ENCODE data around the gene SIGLEC9.

Gene SIGLEC9

GRCh38 chr19:51078731-51079130, 46.0 kb upstream of the SIGLEC9 start:
- Histone ChIP-seq H4K91ac (ENCODE audit: low read depth, low read length) (no peak overlapping the region), H3K4me1 (ENCODE audit: control insufficient read depth in 1 of 2, insufficient read depth in 2 of 2, low read length in 2 of 2) (no peaks in the 10 kb centered on the region)
- WGBS (ENCODE audit: extremely low coverage, insufficient coverage, insufficient read length), result no CpG with 5 or more reads among the region's 6 CpGs

GRCh38 chr19:51079481-51080110, 45.1 kb upstream of the SIGLEC9 start:
- no peaks in the 10 kb centered on the region for H3K79me1 ChIP-seq (ENCODE audit: low read length)
- no peak overlapping the region for H2BK5ac ChIP-seq (ENCODE audit: low read depth, low read length, poor library complexity)
- WGBS (ENCODE audit: extremely low coverage, insufficient coverage, insufficient read length), result no CpG with 5 or more reads among the region's 27 CpGs
- H4K8ac ChIP-seq (ENCODE audit: low read depth, low read length), result no peak overlapping the region
- H3K23ac ChIP-seq (ENCODE audit: low read length), result no peak overlapping the region
- H2AFZ ChIP-seq (ENCODE audit: insufficient read depth, low read length, poor library complexity), result no peak overlapping the region
- H3K4me1 ChIP-seq (ENCODE audit: control insufficient read depth in 1 of 2, insufficient read depth in 2 of 2, low read length in 2 of 2), result no peaks in the 10 kb centered on the region
- DNase-seq, result no peak
- no peak overlapping the region for H3K14ac ChIP-seq (ENCODE audit: low read length)
- H3K27ac ChIP-seq (ENCODE audit: low read depth, low read length), result no peak overlapping the region
- H2BK120ac ChIP-seq (ENCODE audit: insufficient read depth, low read length, poor library complexity), result no peak overlapping the region
- H3K9ac ChIP-seq (ENCODE audit: low read length), result no peak overlapping the region
- H3K4me3 ChIP-seq (ENCODE audit: low read depth, low read length), result peak overlapping the region; percentile 5
- no peak overlapping the region for H3K4me2 ChIP-seq (ENCODE audit: low read length)
- no peaks in the 10 kb centered on the region for H3K36me3 ChIP-seq (ENCODE audit: control insufficient read depth in 1 of 2, insufficient read depth in 2 of 2, low read length in 2 of 2)
- no peak overlapping the region for H4K91ac ChIP-seq (ENCODE audit: low read depth, low read length)
- peaks cover 2% of the 10 kb centered on the region for H3K9me3 ChIP-seq (ENCODE audit: insufficient read depth, low read depth, low read length)
- no peak overlapping the region for H4K12ac ChIP-seq (ENCODE audit: low read depth, low read length)
- H3K27me3 ChIP-seq (ENCODE audit: insufficient read depth, low read length), result no peaks in the 10 kb centered on the region
- no peak overlapping the region for H3K18ac ChIP-seq (ENCODE audit: low read length)
- H2BK12ac ChIP-seq (ENCODE audit: low read length), result no peak overlapping the region
- H2AK5ac ChIP-seq (ENCODE audit: low read length), result no peak overlapping the region
- no peaks in the 10 kb centered on the region for H3K79me2 ChIP-seq (ENCODE audit: control insufficient read depth, insufficient read depth, low read length, poor library complexity)
- H3K4ac ChIP-seq (ENCODE audit: low read depth, low read length), result no peak overlapping the region

More at GRCh38 chr19:51078731-51079130, 46.0 kb upstream of the SIGLEC9 start:
- no peak overlapping the region for H2AFZ ChIP-seq (ENCODE audit: insufficient read depth, low read length, poor library complexity)
- no peak overlapping the region for H2BK120ac ChIP-seq (ENCODE audit: insufficient read depth, low read length, poor library complexity)
- no peak overlapping the region for H3K4ac ChIP-seq (ENCODE audit: low read depth, low read length)
- no peak overlapping the region for H4K8ac ChIP-seq (ENCODE audit: low read depth, low read length)
- H2AK5ac ChIP-seq (ENCODE audit: low read length), result no peak overlapping the region
- no peaks in the 10 kb centered on the region for H3K36me3 ChIP-seq (ENCODE audit: control insufficient read depth in 1 of 2, insufficient read depth in 2 of 2, low read length in 2 of 2)
- H3K18ac ChIP-seq (ENCODE audit: low read length), result no peak overlapping the region
- H3K9ac ChIP-seq (ENCODE audit: low read length), result no peak overlapping the region
- no peak overlapping the region for H3K14ac ChIP-seq (ENCODE audit: low read length)
- H2BK12ac ChIP-seq (ENCODE audit: low read length), result no peak overlapping the region
- no peaks in the 10 kb centered on the region for H3K79me2 ChIP-seq (ENCODE audit: control insufficient read depth, insufficient read depth, low read length, poor library complexity)
- no peak overlapping the region for H3K4me2 ChIP-seq (ENCODE audit: low read length)
- no peaks in the 10 kb centered on the region for H3K79me1 ChIP-seq (ENCODE audit: low read length)
- H2BK5ac ChIP-seq (ENCODE audit: low read depth, low read length, poor library complexity), result no peak overlapping the region
- H4K12ac ChIP-seq (ENCODE audit: low read depth, low read length), result no peak overlapping the region
- no peak overlapping the region for H3K23ac ChIP-seq (ENCODE audit: low read length)
- no peaks in the 10 kb centered on the region for H3K27me3 ChIP-seq (ENCODE audit: insufficient read depth, low read length)
- DNase-seq, result no peak
- no peak overlapping the region for H3K27ac ChIP-seq (ENCODE audit: low read depth, low read length)
- H3K4me3 ChIP-seq (ENCODE audit: low read depth, low read length), result no peak overlapping the region
- H3K9me3 ChIP-seq (ENCODE audit: insufficient read depth, low read depth, low read length), result peaks cover 2% of the 10 kb centered on the region

GRCh38 chr19:51081476-51081875, 43.2 kb upstream of the SIGLEC9 start:
- Histone ChIP-seq H3K23ac (ENCODE audit: low read length) (no peak overlapping the region), H3K9ac (ENCODE audit: low read length) (no peak overlapping the region), H3K4me3 (ENCODE audit: low read depth, low read length) (no peak overlapping the region), H3K4me1 (ENCODE audit: control insufficient read depth in 1 of 2, insufficient read depth in 2 of 2, low read length in 2 of 2) (no peaks in the 10 kb centered on the region), H4K91ac (ENCODE audit: low read depth, low read length) (no peak overlapping the region), H3K9me3 (ENCODE audit: insufficient read depth, low read depth, low read length) (peaks cover 2% of the 10 kb centered on the region), H2AK5ac (ENCODE audit: low read length) (no peak overlapping the region), H4K8ac (ENCODE audit: low read depth, low read length) (no peak overlapping the region), H3K14ac (ENCODE audit: low read length) (no peak overlapping the region), H4K12ac (ENCODE audit: low read depth, low read length) (no peak overlapping the region), H3K79me2 (ENCODE audit: control insufficient read depth, insufficient read depth, low read length, poor library complexity) (no peaks in the 10 kb centered on the region), H3K18ac (ENCODE audit: low read length) (no peak overlapping the region), H3K36me3 (ENCODE audit: control insufficient read depth in 1 of 2, insufficient read depth in 2 of 2, low read length in 2 of 2) (no peaks in the 10 kb centered on the region), H3K79me1 (ENCODE audit: low read length) (no peaks in the 10 kb centered on the region), H2BK120ac (ENCODE audit: insufficient read depth, low read length, poor library complexity) (no peak overlapping the region), H2BK5ac (ENCODE audit: low read depth, low read length, poor library complexity) (no peak overlapping the region), H3K27me3 (ENCODE audit: insufficient read depth, low read length) (no peaks in the 10 kb centered on the region), H3K4ac (ENCODE audit: low read depth, low read length) (no peak overlapping the region), H3K27ac (ENCODE audit: low read depth, low read length) (no peak overlapping the region), H3K4me2 (ENCODE audit: low read length) (no peak overlapping the region), H2AFZ (ENCODE audit: insufficient read depth, low read length, poor library complexity) (no peak overlapping the region), H2BK12ac (ENCODE audit: low read length) (no peak overlapping the region)
- DNase-seq, result no peak
- WGBS (ENCODE audit: extremely low coverage, insufficient coverage, insufficient read length), result no CpG with 5 or more reads among the region's 14 CpGs

- Histone ChIP-seq H4K91ac (ENCODE audit: low read depth, low read length) (no peak within 1 kb of the TSS), H3K4me3 (ENCODE audit: low read depth, low read length) (no peak within 1 kb of the TSS), H3K9me3 (ENCODE audit: insufficient read depth, low read depth, low read length) (peaks cover 2% of the 10 kb centered on the region), H2BK5ac (ENCODE audit: low read depth, low read length, poor library complexity) (no peak within 1 kb of the TSS), H3K4ac (ENCODE audit: low read depth, low read length) (no peak within 1 kb of the TSS), H3K36me3 (ENCODE audit: control insufficient read depth in 1 of 2, insufficient read depth in 2 of 2, low read length in 2 of 2) (no peaks in the 10 kb centered on the region), H3K79me1 (ENCODE audit: low read length) (no peaks in the 10 kb centered on the region), H3K79me2 (ENCODE audit: control insufficient read depth, insufficient read depth, low read length, poor library complexity) (no peaks in the 10 kb centered on the region), H3K4me1 (ENCODE audit: control insufficient read depth in 1 of 2, insufficient read depth in 2 of 2, low read length in 2 of 2) (no peaks in the 10 kb centered on the region), H3K27me3 (ENCODE audit: insufficient read depth, low read length) (no peaks in the 10 kb centered on the region), H2BK12ac (ENCODE audit: low read length) (no peak within 1 kb of the TSS), H3K9ac (ENCODE audit: low read length) (no peak within 1 kb of the TSS), H4K8ac (ENCODE audit: low read depth, low read length) (no peak within 1 kb of the TSS), H3K14ac (ENCODE audit: low read length) (no peak within 1 kb of the TSS), H3K23ac (ENCODE audit: low read length) (no peak within 1 kb of the TSS), H2BK120ac (ENCODE audit: insufficient read depth, low read length, poor library complexity) (no peak within 1 kb of the TSS), H2AK5ac (ENCODE audit: low read length) (no peak within 1 kb of the TSS), H4K12ac (ENCODE audit: low read depth, low read length) (no peak within 1 kb of the TSS), H2AFZ (ENCODE audit: insufficient read depth, low read length, poor library complexity) (no peak within 1 kb of the TSS), H3K4me2 (ENCODE audit: low read length) (no peak within 1 kb of the TSS), H3K18ac (ENCODE audit: low read length) (no peak within 1 kb of the TSS), H3K27ac (ENCODE audit: low read depth, low read length) (no peak within 1 kb of the TSS)
- whole genome bisulfite sequencing (ENCODE audit: extremely low coverage, insufficient coverage, insufficient read length), result no CpG with 5 or more reads among the region's 7 CpGs
- no peak for DNase-seq
These were observed 42.1 kb upstream of the SIGLEC9 start, which contains the start of gene KLK14 for GRCh38 chr19:51082611-51083010. Gene KLK14, minus strand, starts transcription at chr19:51082887. Its CDS starts 273 bp downstream, at chr19:51082614.

All from trophoblast cell (in vitro differentiated cells and primary cell).